Hepatocyte (in vitro differentiated cells): ENCODE results near the gene RPS21.

Source experiments
- EZH2 ChIP-seq: fragments of 200-600 bp; sonication (generic); IDR thresholded peaks from 2 replicates; pipeline ENCODE4 v1.6.1; 2016; ENCODE audit warnings: antibody characterized with exemption, mild to moderate bottlenecking, borderline replicate concordance
- EZH2phosphoT487 ChIP-seq: fragments of 200-600 bp; sonication (generic); IDR thresholded peaks from one replicate; pipeline ENCODE4 v1.6.1; 2018; ENCODE audit warnings: antibody characterized with exemption, mild to moderate bottlenecking, low read depth, moderate library complexity; ENCODE audit not compliant: unreplicated experiment, severe bottlenecking
- TF ChIP-seq, protein P1 (sequence below): fragments of 200-600 bp; sonication (generic); IDR thresholded peaks from 2 replicates; pipeline ENCODE4 v1.5.1; 2016; ENCODE audit warnings: antibody characterized with exemption, mild to moderate bottlenecking; ENCODE audit not compliant: poor library complexity

DNA sequence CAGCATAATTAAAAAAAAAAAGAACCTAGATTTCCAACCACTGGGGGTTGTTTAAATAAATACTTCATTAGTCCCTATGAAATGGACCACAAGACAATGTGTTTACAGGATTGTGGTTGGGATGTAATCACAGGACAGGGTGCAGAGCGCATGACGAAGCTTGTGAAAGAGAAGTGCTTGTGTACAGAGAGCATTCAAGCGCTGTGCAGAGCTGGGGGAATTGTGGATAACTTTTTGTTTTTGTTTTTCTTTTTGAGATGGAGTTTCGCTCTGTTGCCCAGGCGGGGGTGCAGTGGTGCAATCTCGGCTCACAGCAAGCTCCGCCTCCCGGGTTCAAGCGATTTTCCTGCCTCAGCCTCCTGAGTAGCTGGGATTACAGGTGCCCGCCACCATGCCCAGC is 42.1 kb upstream of the RPS21 start:
- TF ChIP-seq, protein P1, sequence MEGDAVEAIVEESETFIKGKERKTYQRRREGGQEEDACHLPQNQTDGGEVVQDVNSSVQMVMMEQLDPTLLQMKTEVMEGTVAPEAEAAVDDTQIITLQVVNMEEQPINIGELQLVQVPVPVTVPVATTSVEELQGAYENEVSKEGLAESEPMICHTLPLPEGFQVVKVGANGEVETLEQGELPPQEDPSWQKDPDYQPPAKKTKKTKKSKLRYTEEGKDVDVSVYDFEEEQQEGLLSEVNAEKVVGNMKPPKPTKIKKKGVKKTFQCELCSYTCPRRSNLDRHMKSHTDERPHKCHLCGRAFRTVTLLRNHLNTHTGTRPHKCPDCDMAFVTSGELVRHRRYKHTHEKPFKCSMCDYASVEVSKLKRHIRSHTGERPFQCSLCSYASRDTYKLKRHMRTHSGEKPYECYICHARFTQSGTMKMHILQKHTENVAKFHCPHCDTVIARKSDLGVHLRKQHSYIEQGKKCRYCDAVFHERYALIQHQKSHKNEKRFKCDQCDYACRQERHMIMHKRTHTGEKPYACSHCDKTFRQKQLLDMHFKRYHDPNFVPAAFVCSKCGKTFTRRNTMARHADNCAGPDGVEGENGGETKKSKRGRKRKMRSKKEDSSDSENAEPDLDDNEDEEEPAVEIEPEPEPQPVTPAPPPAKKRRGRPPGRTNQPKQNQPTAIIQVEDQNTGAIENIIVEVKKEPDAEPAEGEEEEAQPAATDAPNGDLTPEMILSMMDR = no peak
- TF ChIP-seq EZH2 (no peak), EZH2phosphoT487 (no peak)
